Peyer's patch (tissue), 4 donors: Measurements from ENCODE around the gene AJAP1. TPM values are rescaled to one million over a fixed set of nuclear protein-coding genes. Genes with fewer than 3 reads are reported as not detected.

ENCODE experiments used
- DNase-seq, 3 donors: peaks; one replicate each; pipeline ENCODE4 v3.0.0-alpha.2; 2017 to 2019
- H3K27ac ChIP-seq, 4 donors: fragments of 200-600 bp; sonication (generic); one replicate each; pipeline ENCODE4 v1.5.1; 2016 to 2019
- H3K27me3 ChIP-seq, 2 donors: fragments of 200-600 bp; sonication (generic); one replicate each; pipeline ENCODE4 v1.5.1; 2019
- H3K36me3 ChIP-seq, 3 donors: fragments of 200-600 bp; sonication (generic); one replicate each; pipeline ENCODE4 v1.5.1; 2016 to 2019
- H3K4me1 ChIP-seq, 4 donors: fragments of 200-600 bp; sonication (generic); one replicate each; pipeline ENCODE4 v1.5.1; 2016 to 2019
- H3K4me3 ChIP-seq, 4 donors: fragments of 200-600 bp; sonication (generic); 1 replicate in 3 of 4; 2 replicates in 1 of 4; pipeline ENCODE4 v1.5.1; 2016 to 2019; ENCODE audit warnings: mild to moderate bottlenecking in 1 of 4
- H3K9me3 ChIP-seq, 4 donors: fragments of 200-600 bp; sonication (generic); one replicate each; pipeline ENCODE4 v1.5.1; 2016 to 2019; ENCODE audit warnings: mild to moderate bottlenecking in 1 of 4
- POLR2A ChIP-seq, 2 donors: fragments of 450-650 bp; IDR thresholded peaks; one replicate each; pipeline ENCODE4 v1.5.1; 2017; ENCODE audit warnings: antibody characterized with exemption in 2 of 2, mild to moderate bottlenecking in 2 of 2, moderate library complexity in 2 of 2
- total RNA-seq, 4 donors: library from RNA; depleted of rRNA; stranded (reverse); fragments of >200 nt; gene quantifications; one replicate each; pipeline ENCODE4 v1.1.0, GENCODE V29; 2016
- TF ChIP-seq, protein P1 (sequence below), 6 experiments: fragments of 450-650 bp in 4 of 6; fragments of 200-600 bp in 2 of 6; sonication (generic) in 1 of 6; IDR thresholded peaks; one replicate each; pipeline ENCODE4 v1.5.1; 2017 to 2019; ENCODE audit warnings: antibody characterized with exemption in 6 of 6, mild to moderate bottlenecking in 3 of 6, moderate library complexity in 1 of 6

The AJAP1 gene
- total RNA-seq, 4 donors from 2014 or later: 0.09 to 0.35 (median 0.13) TPM; not detected in 1

DNA sequence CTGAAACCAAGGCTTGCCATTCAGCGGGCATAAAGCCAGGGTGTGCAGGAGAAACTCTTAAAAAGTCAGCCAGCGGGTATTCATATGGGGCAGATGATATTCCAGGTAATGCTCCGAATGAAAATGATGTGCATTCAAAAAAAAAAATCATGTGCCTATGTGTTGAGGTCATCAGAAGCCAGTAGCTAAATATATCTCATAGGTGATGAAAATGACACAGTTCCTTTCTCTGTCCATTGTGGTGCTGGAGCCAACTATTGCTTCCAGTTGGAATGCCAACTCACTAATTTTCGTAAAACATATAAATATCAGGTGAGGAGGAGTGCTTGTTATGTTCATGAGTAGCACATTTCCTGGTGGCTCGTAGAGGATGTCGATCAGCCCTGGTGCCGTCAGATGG, 23.2 kb downstream of the AJAP1 start:
- Histone ChIP-seq H3K27ac (no peak overlapping the region), H3K27me3 (no peaks in the 10 kb centered on the region), H3K4me3 (no peak overlapping the region), H3K36me3 (no peaks in the 10 kb centered on the region), H3K9me3 (peaks cover 0 to 3% (median 0%) of the 10 kb centered on the region in 4 donors), H3K4me1 (no peaks in the 10 kb centered on the region)
- no peak for DNase-seq
- TF ChIP-seq, protein P1, sequence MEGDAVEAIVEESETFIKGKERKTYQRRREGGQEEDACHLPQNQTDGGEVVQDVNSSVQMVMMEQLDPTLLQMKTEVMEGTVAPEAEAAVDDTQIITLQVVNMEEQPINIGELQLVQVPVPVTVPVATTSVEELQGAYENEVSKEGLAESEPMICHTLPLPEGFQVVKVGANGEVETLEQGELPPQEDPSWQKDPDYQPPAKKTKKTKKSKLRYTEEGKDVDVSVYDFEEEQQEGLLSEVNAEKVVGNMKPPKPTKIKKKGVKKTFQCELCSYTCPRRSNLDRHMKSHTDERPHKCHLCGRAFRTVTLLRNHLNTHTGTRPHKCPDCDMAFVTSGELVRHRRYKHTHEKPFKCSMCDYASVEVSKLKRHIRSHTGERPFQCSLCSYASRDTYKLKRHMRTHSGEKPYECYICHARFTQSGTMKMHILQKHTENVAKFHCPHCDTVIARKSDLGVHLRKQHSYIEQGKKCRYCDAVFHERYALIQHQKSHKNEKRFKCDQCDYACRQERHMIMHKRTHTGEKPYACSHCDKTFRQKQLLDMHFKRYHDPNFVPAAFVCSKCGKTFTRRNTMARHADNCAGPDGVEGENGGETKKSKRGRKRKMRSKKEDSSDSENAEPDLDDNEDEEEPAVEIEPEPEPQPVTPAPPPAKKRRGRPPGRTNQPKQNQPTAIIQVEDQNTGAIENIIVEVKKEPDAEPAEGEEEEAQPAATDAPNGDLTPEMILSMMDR (IDR thresholded peaks at IDR 0.05): no peak
- no peak for TF ChIP-seq POLR2A (IDR thresholded peaks at IDR 0.05)

DNA sequence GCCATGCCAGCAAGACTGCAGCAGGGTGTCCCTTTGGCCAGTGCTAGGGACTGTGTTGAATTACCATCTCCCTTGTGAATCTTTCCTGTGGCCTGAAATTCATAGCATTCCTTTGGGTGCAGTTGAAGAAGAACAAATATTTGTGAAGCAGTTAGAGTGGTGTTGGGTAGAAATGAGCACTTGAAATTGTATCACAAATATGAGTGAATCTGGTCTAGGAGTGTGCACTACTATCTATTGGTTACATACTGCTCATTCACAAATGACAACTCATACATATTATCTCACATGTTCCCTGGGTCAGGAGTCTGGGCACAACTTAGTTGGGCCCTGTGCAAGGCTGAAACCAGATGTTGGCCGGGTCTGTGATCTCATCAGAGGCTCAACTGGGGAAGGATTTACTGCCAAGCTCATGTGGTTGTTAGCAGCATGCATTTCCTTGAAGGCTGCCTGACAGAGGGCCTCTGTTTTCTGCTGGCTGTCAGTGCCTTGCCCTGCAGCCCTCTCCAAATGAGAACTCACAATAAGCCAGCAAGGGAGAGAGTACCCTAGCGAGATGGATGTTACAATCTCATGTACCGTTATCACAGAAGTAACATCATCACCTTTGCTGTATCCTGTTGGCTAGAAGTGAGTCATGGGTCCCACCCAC, 23.8 kb downstream of the AJAP1 start:
- H3K27me3 ChIP-seq: no peaks in the 10 kb centered on the region
- H3K27ac ChIP-seq: no peak overlapping the region
- no peak for DNase-seq
- no peaks in the 10 kb centered on the region for H3K4me1 ChIP-seq
- H3K36me3 ChIP-seq: no peaks in the 10 kb centered on the region
- H3K4me3 ChIP-seq: no peak overlapping the region
- peaks cover 0 to 3% (median 0%) of the 10 kb centered on the region in 4 donors for H3K9me3 ChIP-seq
- TF ChIP-seq, protein P1 (IDR thresholded peaks at IDR 0.05): no peak
- TF ChIP-seq POLR2A (IDR thresholded peaks at IDR 0.05): no peak

DNA sequence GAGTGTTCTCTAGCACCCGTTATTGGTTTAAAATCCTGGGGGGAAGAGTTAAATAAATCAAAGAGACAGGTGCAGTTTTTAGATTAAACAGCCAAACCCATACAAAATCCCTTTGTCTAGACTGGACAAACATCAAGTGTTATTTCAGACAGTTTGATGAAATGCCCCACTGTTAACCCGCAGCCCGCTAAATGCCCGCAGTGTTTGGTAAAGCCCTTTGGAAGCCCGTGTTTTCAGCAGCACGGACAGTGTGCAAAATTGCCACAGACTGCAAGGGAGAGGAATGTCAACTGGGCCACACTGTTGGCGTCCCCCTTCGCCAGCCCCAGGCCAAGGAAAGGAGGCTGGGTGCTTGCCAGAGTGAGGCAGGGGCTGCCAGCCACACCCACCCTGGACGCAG, 26.6 kb downstream of the AJAP1 start:
- no peaks in the 10 kb centered on the region for H3K36me3 ChIP-seq
- TF ChIP-seq POLR2A (IDR thresholded peaks at IDR 0.05): no peak
- TF ChIP-seq, protein P1 (IDR thresholded peaks at IDR 0.05): no peak
- H3K9me3 ChIP-seq: peaks cover 0 to 3% (median 0%) of the 10 kb centered on the region in 4 donors
- H3K27ac ChIP-seq: no peak overlapping the region
- H3K4me3 ChIP-seq: no peak overlapping the region
- no peaks in the 10 kb centered on the region for H3K27me3 ChIP-seq
- H3K4me1 ChIP-seq: no peaks in the 10 kb centered on the region
- DNase-seq: no peak

DNA sequence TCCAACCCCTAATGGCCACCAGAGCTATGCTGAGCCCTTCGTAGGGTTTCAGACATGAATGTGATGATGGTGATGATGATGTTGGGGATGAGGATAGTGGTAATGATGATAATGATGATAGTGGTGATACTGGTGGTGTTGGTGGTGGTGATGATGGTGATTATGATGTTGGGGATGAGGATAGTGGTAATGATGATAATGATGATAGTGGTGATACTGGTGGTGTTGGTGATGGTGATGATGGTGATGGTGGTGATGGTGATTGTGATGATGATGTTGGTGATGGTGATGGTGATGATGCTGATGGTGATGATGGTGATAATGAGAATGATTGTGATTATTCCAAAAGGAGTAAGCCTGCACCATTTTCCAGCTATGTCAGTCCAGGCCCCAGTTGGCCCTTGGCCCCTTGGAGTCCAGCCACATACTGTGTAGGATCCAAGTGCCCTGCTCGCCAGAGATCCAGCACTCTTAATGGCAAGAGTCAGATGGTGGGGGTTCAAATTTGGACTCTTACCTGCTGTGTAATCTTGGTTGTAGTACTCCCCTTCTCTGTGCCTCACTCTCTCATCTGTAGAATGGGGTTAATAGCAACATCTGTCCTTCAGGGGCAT, 28.3 kb downstream of the AJAP1 start:
- Histone ChIP-seq H3K27me3 (no peaks in the 10 kb centered on the region), H3K27ac (no peak overlapping the region), H3K36me3 (no peaks in the 10 kb centered on the region), H3K9me3 (peaks cover 0 to 3% (median 0%) of the 10 kb centered on the region in 4 donors), H3K4me1 (no peaks in the 10 kb centered on the region), H3K4me3 (no peak overlapping the region)
- DNase-seq: no peak
- TF ChIP-seq, protein P1 (IDR thresholded peaks at IDR 0.05): no peak
- no peak for TF ChIP-seq POLR2A (IDR thresholded peaks at IDR 0.05)

DNA sequence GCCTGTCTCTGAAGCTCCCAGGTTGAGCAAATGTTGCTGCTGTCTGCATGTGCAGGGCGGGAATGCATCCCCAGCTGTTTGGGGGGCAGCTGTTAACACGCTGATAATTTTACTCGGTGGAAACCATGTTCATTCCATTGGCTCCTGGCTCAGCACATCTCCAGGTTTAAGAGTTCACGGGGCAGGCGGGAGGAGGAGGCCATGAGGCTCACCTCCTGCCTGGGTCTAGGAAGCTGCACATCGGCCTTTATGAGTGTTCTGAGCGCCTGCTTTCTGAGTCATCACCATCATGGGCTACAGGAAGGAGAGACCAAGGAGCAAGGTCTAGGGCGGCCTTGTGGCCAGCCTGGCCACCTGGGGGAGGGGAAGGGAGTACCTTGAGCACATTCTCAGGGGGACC, 29.7 kb downstream of the AJAP1 start:
- no peak for TF ChIP-seq POLR2A (IDR thresholded peaks at IDR 0.05)
- TF ChIP-seq, protein P1 (IDR thresholded peaks at IDR 0.05): no peak
- DNase-seq: no peak
- peaks cover 0 to 3% (median 0%) of the 10 kb centered on the region in 4 donors for H3K9me3 ChIP-seq
- H3K4me1 ChIP-seq: no peaks in the 10 kb centered on the region
- no peak overlapping the region for H3K27ac ChIP-seq
- no peaks in the 10 kb centered on the region for H3K36me3 ChIP-seq
- H3K4me3 ChIP-seq: no peak overlapping the region
- no peaks in the 10 kb centered on the region for H3K27me3 ChIP-seq
